SJCRH30 (cell line): ENCODE data around the gene OTUD4. TPM values are rescaled to one million over a fixed set of nuclear protein-coding genes. Genes with fewer than 3 reads are reported as not detected.
"Not testable (repeated sequence)": the region's sequence is repeated elsewhere in the genome, so short reads cannot be mapped to it uniquely, and the experiment has no call there.

Experiments used
- DNase-seq, 2 experiments: peaks; one replicate each; pipeline ENCODE4 v3.0.0-alpha.2; 2015 to 2020
- H3K27ac ChIP-seq: fragments of 250-450 bp; sonication (Bioruptor Pico); 2 replicates; pipeline ENCODE4 v1.5.1; 2020; ENCODE audit warnings: mild to moderate bottlenecking, moderate library complexity
- H3K27me3 ChIP-seq: fragments of 250-450 bp; sonication (Bioruptor Pico); 2 replicates; pipeline ENCODE4 v1.5.1; 2020; ENCODE audit warnings: mild to moderate bottlenecking, moderate library complexity
- H3K36me3 ChIP-seq: fragments of 250-450 bp; sonication (Bioruptor Pico); 2 replicates; pipeline ENCODE4 v1.5.1; 2020; ENCODE audit warnings: mild to moderate bottlenecking, moderate library complexity
- H3K4me1 ChIP-seq: fragments of 250-450 bp; sonication (Bioruptor Pico); 2 replicates; pipeline ENCODE4 v1.5.1; 2020; ENCODE audit warnings: mild to moderate bottlenecking, moderate library complexity
- H3K4me3 ChIP-seq: fragments of 250-450 bp; sonication (Bioruptor Pico); 2 replicates; pipeline ENCODE4 v1.5.1; 2020; ENCODE audit warnings: mild to moderate bottlenecking, moderate library complexity
- H3K9me3 ChIP-seq: fragments of 250-450 bp; sonication (Bioruptor Pico); replicated peaks from 2 replicates; pipeline ENCODE4 v1.5.1; 2020; ENCODE audit warnings: mild to moderate bottlenecking, moderate library complexity
- total RNA-seq: library from RNA; depleted of rRNA; stranded (reverse); fragments of >200 nt; shearing (Covaris generic); gene quantifications from 2 replicates; pipeline ENCODE4 v1.2.3, GENCODE V29; 2014

Gene OTUD4
- total RNA-seq, 1 experiment from 2014 or later = 30.8 TPM

DNA sequence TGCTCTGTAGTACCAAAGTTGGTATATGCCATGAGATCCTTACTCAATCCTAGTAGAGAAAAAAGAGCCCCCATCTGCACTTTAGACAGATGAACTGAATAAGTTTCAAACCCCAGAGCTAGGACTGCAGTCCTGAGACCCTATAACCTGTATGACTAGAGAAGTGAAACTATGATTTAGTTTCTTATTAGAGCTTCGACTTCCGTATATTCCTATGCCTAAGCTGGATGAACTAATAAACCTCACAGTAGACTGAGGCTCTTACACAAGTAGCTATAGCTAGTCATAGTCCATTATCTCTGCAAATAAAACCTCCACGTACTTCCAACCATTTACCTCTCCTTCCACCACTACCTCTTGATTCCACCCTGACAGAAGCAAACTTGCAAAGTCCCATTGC lies 6.3 kb upstream of the OTUD4 start:
- Histone ChIP-seq H3K4me1 (no peaks in the 10 kb centered on the region), H3K9me3 (no peaks in the 10 kb centered on the region), H3K27me3 (no peaks in the 10 kb centered on the region), H3K27ac (no peak overlapping the region), H3K36me3 (no peaks in the 10 kb centered on the region), H3K4me3 (no peak overlapping the region)
- DNase-seq = no peak

DNA sequence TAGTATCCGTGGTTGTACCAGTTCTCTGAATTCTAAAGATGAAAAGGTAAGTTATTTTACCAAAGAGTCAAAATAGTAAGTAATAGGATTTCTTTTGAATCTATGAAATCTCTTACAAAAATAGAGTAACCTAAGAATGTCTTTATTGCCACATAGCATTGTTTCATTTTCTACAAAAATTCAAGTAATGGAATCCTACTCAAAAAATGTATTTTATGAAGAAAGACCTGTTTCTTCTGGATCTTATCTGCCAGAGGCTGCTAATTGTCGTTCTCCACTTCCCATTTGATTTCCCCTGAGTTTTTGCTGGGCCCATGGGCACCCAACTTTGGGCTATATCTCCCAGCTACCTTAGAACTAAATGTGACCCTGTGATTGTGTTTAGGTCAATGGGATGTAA lies 3.2 kb upstream of the OTUD4 start:
- Histone ChIP-seq H3K4me3 (no peak overlapping the region), H3K4me1 (no peaks in the 10 kb centered on the region), H3K9me3 (no peaks in the 10 kb centered on the region), H3K27me3 (no peaks in the 10 kb centered on the region), H3K27ac (no peak overlapping the region), H3K36me3 (no peaks in the 10 kb centered on the region)
- no peak for DNase-seq

DNA sequence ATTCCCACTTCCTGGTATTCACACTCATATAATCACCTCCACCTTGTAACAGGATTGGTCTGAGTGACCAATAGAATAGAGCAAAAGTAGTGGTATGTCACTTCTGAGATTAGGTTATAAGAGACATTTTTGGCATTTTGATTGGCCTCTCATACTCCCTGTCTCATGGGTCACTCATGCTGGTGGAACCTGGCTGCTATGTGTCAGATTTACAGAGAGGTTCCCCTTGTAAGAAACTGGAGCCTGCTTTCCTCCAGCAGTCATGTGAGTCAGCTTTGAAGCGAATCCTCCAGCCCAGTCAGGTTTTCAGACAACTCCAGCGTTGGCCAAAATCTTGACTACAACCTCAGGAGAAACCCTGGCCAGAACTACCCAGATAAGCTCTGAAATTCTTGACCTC lies 2.6 kb upstream of the OTUD4 start:
- no peak for DNase-seq
- H3K36me3 ChIP-seq = no peaks in the 10 kb centered on the region
- no peak overlapping the region for H3K27ac ChIP-seq
- no peak overlapping the region for H3K4me3 ChIP-seq
- H3K27me3 ChIP-seq = no peaks in the 10 kb centered on the region
- no peaks in the 10 kb centered on the region for H3K4me1 ChIP-seq
- no peaks in the 10 kb centered on the region for H3K9me3 ChIP-seq

DNA sequence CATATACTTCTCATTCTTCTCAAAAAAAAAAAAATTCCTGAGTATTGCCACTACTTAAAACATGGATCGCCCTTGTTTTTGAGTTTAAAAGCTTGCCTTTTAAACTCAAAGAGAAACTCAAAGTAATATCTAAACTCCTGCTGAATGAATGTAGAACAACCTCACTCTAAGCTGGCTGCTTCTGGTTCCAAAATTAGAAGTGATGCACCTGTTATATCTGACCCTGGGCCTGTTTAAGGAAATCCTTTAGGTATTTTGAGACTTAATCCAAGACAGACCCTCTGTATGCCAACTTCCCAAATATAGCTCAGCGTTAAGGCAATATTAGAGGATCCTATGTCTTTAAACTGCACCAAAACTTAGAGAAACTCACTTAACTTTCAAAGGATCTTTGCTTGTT lies 1.8 kb upstream of the OTUD4 start:
- no peaks in the 10 kb centered on the region for H3K9me3 ChIP-seq
- no peaks in the 10 kb centered on the region for H3K36me3 ChIP-seq
- DNase-seq = no peak
- no peak overlapping the region for H3K27ac ChIP-seq
- H3K27me3 ChIP-seq = no peaks in the 10 kb centered on the region
- H3K4me1 ChIP-seq = peaks cover under 1% of the 10 kb centered on the region; the same call in 1 of the 2 replicates
- no peak overlapping the region for H3K4me3 ChIP-seq

DNA sequence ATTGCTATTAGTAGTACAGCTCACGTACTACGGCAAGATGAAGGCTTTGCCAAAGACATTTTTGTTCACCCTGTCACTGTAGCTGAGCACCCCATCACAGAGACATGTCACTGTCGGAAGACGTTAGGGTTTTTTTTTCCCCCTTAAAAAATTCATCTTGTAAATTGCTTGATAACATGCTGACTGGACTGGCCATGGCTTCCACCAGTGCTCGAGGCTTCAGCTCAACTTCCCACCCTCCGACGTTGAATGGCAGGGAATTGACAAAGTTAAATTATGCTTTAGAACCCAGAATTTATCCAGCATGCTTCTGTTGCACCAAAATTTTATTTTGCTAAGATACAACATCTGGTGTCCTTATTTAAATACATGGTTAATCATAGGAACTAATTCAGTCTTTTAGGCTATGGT lies 707 bp upstream of the OTUD4 start:
- H3K36me3 ChIP-seq = no peaks in the 10 kb centered on the region
- H3K4me1 ChIP-seq = peaks cover 6% of the 10 kb centered on the region; the same call in 1 of the 2 replicates
- DNase-seq = no peak
- peak overlapping the region; percentile 45; the same call in 1 of the 2 replicates for H3K27ac ChIP-seq
- peak overlapping the region; percentile 88 for H3K4me3 ChIP-seq
- H3K9me3 ChIP-seq = no peaks in the 10 kb centered on the region
- H3K27me3 ChIP-seq = no peaks in the 10 kb centered on the region

DNA sequence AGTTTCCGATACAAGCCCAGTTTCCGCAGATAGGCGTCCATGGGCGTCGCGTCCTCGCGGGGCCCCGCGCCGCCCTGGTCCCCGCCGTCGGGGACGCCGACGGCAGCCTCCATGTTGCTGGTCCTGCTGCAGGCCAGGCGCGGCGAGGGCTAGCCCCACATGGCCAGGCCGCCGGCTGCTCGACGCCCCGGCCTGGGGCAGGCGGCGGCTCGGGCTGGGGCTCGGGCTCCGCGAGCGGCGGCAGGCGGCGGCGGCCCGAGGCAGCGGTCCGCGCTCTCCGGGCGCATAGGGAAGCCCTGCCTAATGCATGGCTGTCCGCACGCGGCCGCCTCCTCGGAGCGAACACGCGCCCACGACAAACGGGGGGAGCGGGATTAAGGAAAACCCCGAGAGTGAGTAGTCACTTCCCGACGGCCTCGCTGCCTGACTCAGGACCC lies 510 bp downstream of the OTUD4 start:
- Histone ChIP-seq H3K27ac (peak overlapping the region; percentile 81), H3K4me3 (peak overlapping the region; percentile 88)
- H3K27me3 ChIP-seq, H3K36me3 ChIP-seq, H3K9me3 ChIP-seq, H3K4me1 ChIP-seq: not testable (repeated sequence)
- DNase-seq = peak; percentile 38 to 45

DNA sequence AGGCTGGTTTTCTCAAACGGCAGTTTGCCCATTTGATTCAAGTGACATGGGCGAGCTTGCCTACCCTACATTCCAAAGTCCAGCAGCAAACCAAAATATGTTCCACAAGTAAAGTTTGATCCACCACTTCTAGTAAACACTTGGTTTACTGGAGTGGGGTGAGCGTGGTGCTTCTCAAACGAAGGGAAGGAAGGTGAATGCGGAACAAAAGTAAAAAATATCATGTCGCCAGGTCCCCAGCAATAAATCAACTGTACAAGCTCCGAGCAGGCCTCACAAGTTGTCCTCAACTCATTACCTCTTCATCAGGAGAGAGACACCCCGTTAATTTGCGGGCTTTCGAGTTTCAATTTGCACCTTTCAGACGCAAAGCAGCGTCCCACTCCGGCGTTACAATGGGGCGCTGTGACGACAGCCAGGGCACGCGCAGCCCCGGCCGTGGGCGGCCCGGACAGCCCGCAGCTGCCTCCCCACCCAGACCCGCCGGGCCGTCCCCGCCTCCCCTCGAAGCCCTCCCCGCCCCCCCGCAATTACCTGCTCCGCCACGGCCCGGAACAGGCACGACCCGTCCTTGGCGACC lies 1.0 kb downstream of the OTUD4 start:
- DNase-seq = peak; percentile 52 to 55
- Histone ChIP-seq H3K9me3 (no peaks in the 10 kb centered on the region), H3K27ac (peak overlapping the region; percentile 81)

DNA sequence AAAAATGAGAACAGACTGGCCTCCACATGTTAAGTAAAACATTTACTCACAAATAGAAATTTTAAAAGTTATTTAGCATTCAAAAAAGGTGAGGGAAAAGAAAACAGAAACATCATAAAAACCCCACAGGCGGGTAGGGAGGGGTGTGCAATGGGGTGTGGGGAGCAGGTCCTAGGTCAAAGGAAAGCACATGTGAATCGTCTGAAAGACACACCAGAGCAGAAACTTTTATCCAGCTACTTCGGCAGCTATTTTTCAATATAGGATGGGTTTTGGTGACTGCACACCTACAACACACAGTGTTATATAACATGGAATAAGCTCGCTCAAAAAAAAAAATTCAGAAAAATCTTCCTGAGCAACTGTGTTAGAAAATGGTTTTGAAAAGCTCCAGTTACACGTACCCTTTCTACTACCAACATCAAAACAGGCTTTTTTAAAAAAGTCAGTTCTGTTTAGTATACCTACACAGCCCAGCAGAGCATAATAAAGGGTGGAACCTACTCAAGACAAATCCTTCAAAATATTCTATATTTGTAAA lies 1.6 kb downstream of the OTUD4 start:
- DNase-seq = no peak
- Histone ChIP-seq H3K9me3 (no peaks in the 10 kb centered on the region), H3K27me3 (no peaks in the 10 kb centered on the region), H3K27ac (peak overlapping the region; percentile 81), H3K36me3 (peaks cover 5% of the 10 kb centered on the region; the same call in 1 of the 2 replicates), H3K4me1 (peaks cover 6% of the 10 kb centered on the region; the same call in 1 of the 2 replicates), H3K4me3 (peak overlapping the region; percentile 88)

More for the DNA sequence above, 1.0 kb downstream of the OTUD4 start:
- peak overlapping the region; percentile 88 for H3K4me3 ChIP-seq
- peaks cover 2% of the 10 kb centered on the region; the same call in 1 of the 2 replicates for H3K36me3 ChIP-seq
- peaks cover 6% of the 10 kb centered on the region; the same call in 1 of the 2 replicates for H3K4me1 ChIP-seq
- no peaks in the 10 kb centered on the region for H3K27me3 ChIP-seq

DNA sequence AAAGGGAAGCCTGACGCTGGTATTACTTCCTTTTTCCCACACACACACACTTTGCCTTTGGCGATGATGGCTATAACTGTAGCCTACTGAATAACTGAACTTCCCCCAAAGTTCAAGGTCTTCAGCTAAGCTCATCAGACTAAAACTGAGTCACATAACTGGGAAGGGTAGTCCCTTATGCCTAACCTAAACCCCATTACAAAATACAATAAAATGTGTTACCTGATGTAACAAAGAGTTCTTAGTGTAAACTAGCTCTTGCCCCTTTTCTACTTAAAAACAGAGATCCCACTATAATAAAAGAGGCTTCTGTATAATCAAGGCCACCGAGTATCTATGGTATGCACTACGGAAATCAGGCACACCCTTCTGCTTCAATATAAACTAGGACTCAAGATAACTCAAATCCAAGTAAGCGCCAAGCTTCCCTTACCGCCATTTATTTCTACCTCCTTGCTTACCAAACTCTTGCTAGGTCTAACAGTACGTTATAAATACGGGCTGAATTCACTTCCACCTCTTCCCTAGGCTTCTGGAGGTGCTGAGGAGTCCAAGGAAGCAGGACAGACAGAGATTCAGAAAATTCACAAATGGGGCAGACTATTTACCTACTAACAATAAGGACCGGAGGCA lies 2.4 kb downstream of the OTUD4 start:
- peak in 1 of 2 experiments; percentile 32 for DNase-seq
- no peaks in the 10 kb centered on the region for H3K27me3 ChIP-seq
- H3K9me3 ChIP-seq = no peaks in the 10 kb centered on the region
- H3K27ac ChIP-seq = peak overlapping the region; percentile 19; the same call in 1 of the 2 replicates
- peaks cover 6% of the 10 kb centered on the region; the same call in 1 of the 2 replicates for H3K4me1 ChIP-seq
- H3K36me3 ChIP-seq = peaks cover 5% of the 10 kb centered on the region; the same call in 1 of the 2 replicates
- H3K4me3 ChIP-seq = peak overlapping the region; percentile 88

DNA sequence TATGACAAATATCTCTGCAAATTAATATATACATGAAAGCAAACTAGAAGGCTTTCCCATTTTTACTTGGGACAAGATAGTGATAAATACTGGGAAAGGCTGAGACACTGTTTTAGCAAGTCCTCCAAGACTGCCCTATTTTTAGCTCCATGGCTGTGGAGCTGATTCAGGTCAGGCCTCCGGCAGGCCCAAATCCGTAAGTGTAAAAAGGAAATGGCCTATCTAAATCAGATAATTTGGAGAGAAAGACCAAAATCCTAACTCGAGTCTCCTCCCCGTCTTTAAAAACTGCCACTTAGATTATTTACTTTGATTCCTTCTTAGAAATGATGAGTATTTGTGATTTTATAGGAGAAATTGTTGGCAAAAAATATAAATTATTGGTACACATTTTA lies 2.9 kb downstream of the OTUD4 start:
- H3K9me3 ChIP-seq = no peaks in the 10 kb centered on the region
- H3K36me3 ChIP-seq = peaks cover 5% of the 10 kb centered on the region; the same call in 1 of the 2 replicates
- no peaks in the 10 kb centered on the region for H3K27me3 ChIP-seq
- H3K4me3 ChIP-seq = peak overlapping the region; percentile 88
- H3K4me1 ChIP-seq = peaks cover 6% of the 10 kb centered on the region; the same call in 1 of the 2 replicates
- H3K27ac ChIP-seq = peak overlapping the region; percentile 19; the same call in 1 of the 2 replicates
- DNase-seq = peak in 1 of 2 experiments; percentile 9

DNA sequence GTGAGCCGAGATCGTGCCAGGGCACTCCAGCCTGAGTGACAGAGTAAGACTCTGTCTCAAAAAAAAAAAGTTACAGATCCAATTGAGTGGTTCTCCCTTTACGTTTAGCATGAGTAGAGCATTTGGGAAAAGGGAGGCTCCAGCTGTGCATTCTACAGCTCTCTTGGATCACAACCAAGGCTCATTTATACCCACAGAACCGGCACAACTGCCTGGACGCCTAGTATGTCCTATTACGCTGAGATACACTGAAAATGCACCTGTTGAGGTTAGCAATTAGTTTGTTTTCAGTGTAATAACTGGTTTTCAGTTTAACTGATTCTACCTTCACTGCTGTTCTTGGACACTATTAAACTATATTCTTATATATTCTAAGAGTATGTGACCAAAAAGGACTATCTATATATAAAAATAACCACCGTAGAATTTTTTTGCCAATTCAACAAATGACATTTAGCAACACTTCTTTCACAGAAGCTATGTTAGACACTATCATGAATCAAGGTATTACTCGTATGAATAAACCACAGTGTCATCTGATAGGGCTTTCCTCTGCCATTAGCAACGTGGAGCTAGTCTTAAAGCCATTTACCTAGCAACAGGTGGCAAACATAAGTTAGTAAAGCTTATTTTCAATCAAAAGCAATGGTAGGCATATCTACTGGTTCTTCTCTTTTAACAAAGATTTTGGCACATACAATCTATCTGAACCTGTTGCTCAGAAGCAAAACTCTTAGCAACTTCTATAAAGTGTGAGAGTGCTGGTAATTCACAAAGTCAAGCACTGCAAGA lies 3.6 kb downstream of the OTUD4 start:
- Histone ChIP-seq H3K4me1 (peaks cover 6% of the 10 kb centered on the region; the same call in 1 of the 2 replicates), H3K27me3 (no peaks in the 10 kb centered on the region), H3K4me3 (peak overlapping the region; percentile 88), H3K27ac (no peak overlapping the region), H3K36me3 (peaks cover 5% of the 10 kb centered on the region), H3K9me3 (no peaks in the 10 kb centered on the region)
- DNase-seq = no peak

DNA sequence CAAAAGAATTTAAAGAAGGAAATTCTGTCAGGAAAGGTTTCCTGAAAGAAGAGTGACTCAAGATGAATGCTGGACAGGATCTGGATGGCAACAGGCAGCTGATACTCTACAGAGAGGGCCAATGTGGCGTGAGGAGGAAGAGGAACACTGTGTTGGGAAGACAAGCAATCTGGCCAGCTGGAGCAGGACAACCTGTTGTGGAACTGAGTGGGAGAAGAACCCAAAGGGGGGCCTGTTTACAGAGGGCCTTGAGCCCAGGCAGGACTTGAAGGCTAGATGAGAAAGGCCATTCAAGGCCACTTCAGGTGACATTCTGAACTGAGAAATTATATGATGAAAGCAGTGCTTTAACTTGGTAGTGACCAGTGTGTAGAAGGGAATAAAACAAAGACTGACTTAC lies 8.5 kb downstream of the OTUD4 start:
- H3K9me3 ChIP-seq = no peaks in the 10 kb centered on the region
- H3K4me3 ChIP-seq = no peak overlapping the region
- peaks cover 2% of the 10 kb centered on the region; the same call in 1 of the 2 replicates for H3K4me1 ChIP-seq
- no peak for DNase-seq
- H3K36me3 ChIP-seq = peaks cover 15% of the 10 kb centered on the region
- H3K27ac ChIP-seq = no peak overlapping the region
- no peaks in the 10 kb centered on the region for H3K27me3 ChIP-seq

DNA sequence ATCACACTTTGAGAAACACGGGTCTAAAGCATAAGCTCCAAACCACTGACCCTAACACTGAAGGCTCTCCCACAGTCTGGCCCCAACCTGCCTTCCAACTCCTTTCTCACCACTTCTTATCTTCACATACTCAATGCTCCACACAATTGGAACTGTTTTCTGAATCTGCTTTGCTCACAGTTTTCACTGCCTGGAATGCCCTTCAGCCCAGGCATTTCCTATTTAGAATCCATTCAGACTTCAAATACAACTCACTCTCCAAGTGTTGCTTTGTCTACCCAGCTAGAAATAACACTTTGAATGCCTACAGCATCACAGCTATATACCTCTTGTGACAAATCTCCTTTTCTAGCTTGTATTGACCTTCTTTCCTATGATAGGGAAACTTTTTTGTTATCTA lies 10.2 kb downstream of the OTUD4 start:
- Histone ChIP-seq H3K4me1 (no peaks in the 10 kb centered on the region), H3K4me3 (no peak overlapping the region), H3K9me3 (no peaks in the 10 kb centered on the region), H3K36me3 (peaks cover 17% of the 10 kb centered on the region), H3K27ac (no peak overlapping the region), H3K27me3 (no peaks in the 10 kb centered on the region)
- no peak for DNase-seq

DNA sequence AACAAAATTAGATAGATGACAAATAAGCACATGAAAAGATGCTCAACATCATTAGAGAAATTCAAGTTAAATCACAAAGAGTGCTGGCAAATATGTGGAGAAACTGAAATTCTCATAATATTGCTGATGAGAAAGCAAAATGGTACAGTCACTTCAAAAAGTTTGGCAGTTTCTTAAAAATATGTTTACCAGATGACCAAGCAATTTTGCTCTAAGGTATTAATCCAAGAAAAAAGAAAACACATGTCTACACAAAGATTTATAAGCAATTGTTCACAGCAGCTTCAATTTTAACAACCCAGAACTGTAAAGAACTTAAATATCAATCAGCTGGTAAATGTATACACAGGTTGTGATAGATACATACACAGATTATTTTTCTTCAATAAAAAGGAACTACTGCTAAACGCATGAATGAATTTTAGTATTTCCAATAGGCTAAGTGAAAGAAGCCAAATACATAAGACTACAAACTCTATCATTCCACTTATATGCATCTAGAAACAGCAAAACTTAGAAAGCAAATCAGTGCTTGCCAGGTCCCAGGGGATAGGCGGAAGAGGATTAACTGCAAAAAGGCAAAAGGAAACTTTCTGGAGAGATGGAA lies 11.7 kb downstream of the OTUD4 start:
- Histone ChIP-seq H3K9me3 (no peaks in the 10 kb centered on the region), H3K36me3 (peaks cover 17% of the 10 kb centered on the region), H3K27ac (no peak overlapping the region), H3K27me3 (no peaks in the 10 kb centered on the region), H3K4me3 (no peak overlapping the region), H3K4me1 (no peaks in the 10 kb centered on the region)
- DNase-seq = no peak
